GM12878 (cell line): ENCODE measurements around the gene LRBA. TPM values are rescaled to one million over a fixed set of nuclear protein-coding genes. Genes with fewer than 3 reads are reported as not detected.

Source experiments
- ATAC-seq: fragments of 200-7000 bp; cut with Tn5 transposase; 3 replicates; pipeline ENCODE4 v1.9.1; 2020; ENCODE audit warnings: mild to moderate bottlenecking, moderate library complexity
- BruUV-seq: library from RNA; stranded (reverse); fragments of 400-500 nt; replicated peaks from 2 replicates; lab custom pipeline; 2021; lab: Mats Ljungman, UMichigan
- CTCF ChIA-PET: fragments of 300-600 bp; sonication (Branson Sonifier 250); formaldehyde crosslinking; extraction: SDS; loops from one replicate; lab custom pipeline; 2021; ENCODE audit warnings: inconsistent platforms; lab: Yijun Ruan, JAX
- POLR2A ChIA-PET: fragments of 350-600 bp; formaldehyde crosslinking; extraction: SDS; loops from one replicate; lab custom pipeline; 2021; ENCODE audit warnings: inconsistent platforms; lab: Charles Lee
- RAD21 ChIA-PET: fragments of 300-600 bp; sonication (Branson Sonifier 250); formaldehyde crosslinking; loops from one replicate; lab custom pipeline; 2023; ENCODE audit warnings: antibody characterized with exemption; ENCODE audit not compliant: unreplicated experiment; lab: Charles Lee
- SMC1A ChIA-PET: fragments of 300-600 bp; sonication (Branson Sonifier 250); formaldehyde crosslinking; loops from one replicate; lab custom pipeline; 2023; ENCODE audit not compliant: unreplicated experiment, uncharacterized antibody; lab: Charles Lee
- DNase-seq: peaks from one replicate; pipeline ENCODE4 v3.0.0-alpha.2; 2011; ENCODE audit warnings: low read depth, low spot score
- FAIRE-seq: peaks from 3 replicates; lab custom pipeline; 2011; peaks lifted over from hg19 to GRCh38; lab: Jason Lieb, UNC
- H2AFZ ChIP-seq: 2 replicates; pipeline ENCODE4 v1.6.0; 2011; ENCODE audit warnings: low read depth, low read length, control low read depth; ENCODE audit not compliant: control insufficient read depth
- H3K27ac ChIP-seq: 2 replicates; pipeline ENCODE4 v1.5.1; 2011; ENCODE audit warnings: control low read depth; ENCODE audit not compliant: control insufficient read depth, insufficient read depth
- H3K27me3 ChIP-seq, 2 experiments: replicated peaks in 1 of 2; 2 replicates each; pipeline versions ENCODE4 v1.6.0 to v1.6.1; 2011; ENCODE audit warnings: low read length in 1 of 2; ENCODE audit not compliant: control insufficient read depth in 2 of 2, insufficient read depth in 2 of 2
- H3K36me3 ChIP-seq, 2 experiments: 2 replicates each; pipeline ENCODE4 v1.5.1; 2011; ENCODE audit warnings: low read length in 1 of 2; ENCODE audit not compliant: control insufficient read depth in 2 of 2, insufficient read depth in 2 of 2
- H3K4me1 ChIP-seq: 2 replicates; pipeline ENCODE4 v1.6.1; 2011; ENCODE audit warnings: mild to moderate bottlenecking, low read length, moderate library complexity, mixed read lengths; ENCODE audit not compliant: control insufficient read depth, insufficient read depth
- H3K4me2 ChIP-seq: 2 replicates; pipeline ENCODE4 v1.6.0; 2011; ENCODE audit warnings: control low read depth; ENCODE audit not compliant: control insufficient read depth, insufficient read depth
- H3K4me3 ChIP-seq: fragments of 200-600 bp; sonication (generic); 2 replicates; pipeline ENCODE4 v1.5.1; 2016
- H3K79me2 ChIP-seq: 2 replicates; pipeline ENCODE4 v1.6.0; 2011; ENCODE audit warnings: low read length; ENCODE audit not compliant: control insufficient read depth, insufficient read depth
- H3K9ac ChIP-seq: 2 replicates; pipeline ENCODE4 v1.8.0; 2011; ENCODE audit warnings: low read length, control low read depth, mixed read lengths; ENCODE audit not compliant: control insufficient read depth, insufficient read depth
- H3K9me3 ChIP-seq: replicated peaks from 3 replicates; pipeline ENCODE4 v1.5.1; 2011; ENCODE audit warnings: mild to moderate bottlenecking, low read length; ENCODE audit not compliant: control insufficient read depth, insufficient read depth
- H4K20me1 ChIP-seq: 2 replicates; pipeline ENCODE4 v1.6.0; 2011; ENCODE audit not compliant: control insufficient read depth, insufficient read depth
- ATF7 ChIP-seq: fragments of 450-650 bp; IDR thresholded peaks from 2 replicates; pipeline ENCODE4 v1.6.1; 2016; ENCODE audit warnings: low read depth, mild to moderate bottlenecking
- BRCA1 ChIP-seq: IDR thresholded peaks from 2 replicates; pipeline ENCODE4 v1.6.1; 2011; ENCODE audit warnings: low read depth, low read length, improper control_type of control experiment
- CBFB ChIP-seq: IDR thresholded peaks from 2 replicates; pipeline ENCODE4 v1.6.1; 2016; ENCODE audit warnings: antibody characterized with exemption, low read depth
- FOXM1 ChIP-seq: IDR thresholded peaks from 2 replicates; pipeline ENCODE4 v1.6.1; 2012; ENCODE audit warnings: low read depth, mild to moderate bottlenecking, inconsistent platforms, low read length, moderate library complexity
- GABPA ChIP-seq: IDR thresholded peaks from 2 replicates; pipeline ENCODE4 v1.6.1; 2014; ENCODE audit warnings: antibody characterized with exemption, low read depth, mild to moderate bottlenecking, inconsistent platforms
- IKZF2 ChIP-seq, 2 experiments: fragments of 450-650 bp; IDR thresholded peaks; 2 replicates each; pipeline ENCODE4 v1.6.1; 2017; ENCODE audit warnings: mild to moderate bottlenecking in 2 of 2, moderate library complexity in 2 of 2
- REST ChIP-seq: IDR thresholded peaks from 2 replicates; pipeline ENCODE4 v1.6.1; 2012; ENCODE audit warnings: mild to moderate bottlenecking, low read depth, low read length
- SMAD5 ChIP-seq: IDR thresholded peaks from 2 replicates; pipeline ENCODE4 v1.6.1; 2016; ENCODE audit warnings: antibody characterized with exemption, low read depth
- SPI1 ChIP-seq: IDR thresholded peaks from 2 replicates; pipeline ENCODE4 v1.6.1; 2011; ENCODE audit warnings: low read depth, mild to moderate bottlenecking, low read length, moderate library complexity, borderline replicate concordance; ENCODE audit not compliant: insufficient read depth
- WGBS: methylation state at CpG from one replicate; pipeline ENCODE4 v1.1.6; 2016; ENCODE audit warnings: low lambda C conversion rate; ENCODE audit not compliant: insufficient replicate concordance, insufficient coverage; ENCODE audit errors: missing lambda C conversion rate; 5-methylcytosine and 5-hydroxymethylcytosine counted together
- in situ Hi-C: fragments of 300-500 bp; cut with MboI; formaldehyde crosslinking; loops from 9 replicates; pipeline ENCODE4 v1.14.3; 2018; ENCODE audit warnings: mixed read lengths
- intact Hi-C: fragments of 100-400 bp; cut with micrococcal nuclease; formaldehyde crosslinking; loops from one replicate; pipeline ENCODE4 v1.14.2; 2022; ENCODE audit not compliant: unreplicated experiment
- polyA plus RNA-seq, 11 experiments: library from polyadenylated mRNA; depleted of rRNA in 4 of 11; unstranded in 6 of 11; stranded (reverse) in 5 of 11; fragments of >200 nt; fragmentation: Nextera tagmentation in 4 of 11; fragmentation: Illumina TruSeq in 1 of 11; extraction: Ambion mirVana in 4 of 11; extraction: Trizol in 1 of 11; gene quantifications; 1 replicate in 1 of 11; 2 replicates in 10 of 11; pipeline versions ENCODE4 v1.2.1 to v1.2.3, GENCODE V29; 2011 to 2016; ENCODE audit warnings: inconsistent platforms in 2 of 11, missing spikeins in 2 of 11, low read depth in 1 of 11
- total RNA-seq, 4 experiments: library from RNA; depleted of rRNA in 3 of 4; stranded (reverse); fragments of >200 nt in 3 of 4; fragmentation: Illumina TruSeq in 1 of 4; extraction: Trizol in 1 of 4; gene quantifications; 2 replicates each; pipeline versions ENCODE4 v1.2.1 to v1.2.3, GENCODE V29; 2013 to 2021
- TF ChIP-seq, protein P1 (sequence below): fragments of 450-650 bp; formaldehyde crosslinking; IDR thresholded peaks from 2 replicates; pipeline ENCODE4 v1.4.0; 2020; ENCODE audit warnings: mild to moderate bottlenecking, moderate library complexity
- TF ChIP-seq, protein P2 (sequence below): IDR thresholded peaks from 2 replicates; pipeline ENCODE4 v1.6.1; 2011; ENCODE audit warnings: borderline replicate concordance, low read depth, mild to moderate bottlenecking, moderate library complexity, low read length; ENCODE audit not compliant: insufficient read depth, poor library complexity, severe bottlenecking
- TF ChIP-seq, protein P3 (sequence below): fragments of 450-650 bp; IDR thresholded peaks from 2 replicates; pipeline ENCODE4 v1.6.1; 2017; ENCODE audit warnings: mild to moderate bottlenecking, moderate library complexity

Gene LRBA
- total and polyA plus RNA-seq, 10 of the 15 experiments (the other 5 are each of a cell fraction or from before 2014, with no cell fraction given) = 20.3 to 93.4 (median 55.0) TPM

GRCh38 chr4:151039733-151040132 is 24.6 kb upstream of the LRBA start:
- no peaks in the 10 kb centered on the region for H3K79me2 ChIP-seq
- no peaks in the 10 kb centered on the region for H4K20me1 ChIP-seq
- POLR2A ChIA-PET = no interaction called here
- no peak for DNase-seq
- no peak overlapping the region for H3K9ac ChIP-seq
- in situ Hi-C loops (no loop called here), intact Hi-C loops (no loop called here)
- FAIRE-seq = no peak
- H3K4me3 ChIP-seq = no peak overlapping the region
- no peaks in the 10 kb centered on the region for H3K9me3 ChIP-seq
- H3K27ac ChIP-seq = no peak overlapping the region
- CTCF ChIA-PET = no interaction called here
- 94% methylated on average over 2 of the region's 2 CpGs for WGBS
- BruUV-seq = no TSS peak
- RAD21 ChIA-PET = no interaction called here
- no peaks in the 10 kb centered on the region for H3K27me3 ChIP-seq
- no peak for ATAC-seq
- no peak overlapping the region for H3K4me2 ChIP-seq
- no peaks in the 10 kb centered on the region for H3K4me1 ChIP-seq
- H2AFZ ChIP-seq = no peak overlapping the region
- SMC1A ChIA-PET = no interaction called here
- no peaks in the 10 kb centered on the region for H3K36me3 ChIP-seq
- TF ChIP-seq CBFB (no peak), REST (no peak), BRCA1 (no peak), SPI1 (no peak), FOXM1 (no peak), ATF7 (no peak), SMAD5 (no peak), GABPA (no peak), IKZF2 (IDR thresholded peaks at IDR 0.05) (no peak)
- TF ChIP-seq, protein P1, sequence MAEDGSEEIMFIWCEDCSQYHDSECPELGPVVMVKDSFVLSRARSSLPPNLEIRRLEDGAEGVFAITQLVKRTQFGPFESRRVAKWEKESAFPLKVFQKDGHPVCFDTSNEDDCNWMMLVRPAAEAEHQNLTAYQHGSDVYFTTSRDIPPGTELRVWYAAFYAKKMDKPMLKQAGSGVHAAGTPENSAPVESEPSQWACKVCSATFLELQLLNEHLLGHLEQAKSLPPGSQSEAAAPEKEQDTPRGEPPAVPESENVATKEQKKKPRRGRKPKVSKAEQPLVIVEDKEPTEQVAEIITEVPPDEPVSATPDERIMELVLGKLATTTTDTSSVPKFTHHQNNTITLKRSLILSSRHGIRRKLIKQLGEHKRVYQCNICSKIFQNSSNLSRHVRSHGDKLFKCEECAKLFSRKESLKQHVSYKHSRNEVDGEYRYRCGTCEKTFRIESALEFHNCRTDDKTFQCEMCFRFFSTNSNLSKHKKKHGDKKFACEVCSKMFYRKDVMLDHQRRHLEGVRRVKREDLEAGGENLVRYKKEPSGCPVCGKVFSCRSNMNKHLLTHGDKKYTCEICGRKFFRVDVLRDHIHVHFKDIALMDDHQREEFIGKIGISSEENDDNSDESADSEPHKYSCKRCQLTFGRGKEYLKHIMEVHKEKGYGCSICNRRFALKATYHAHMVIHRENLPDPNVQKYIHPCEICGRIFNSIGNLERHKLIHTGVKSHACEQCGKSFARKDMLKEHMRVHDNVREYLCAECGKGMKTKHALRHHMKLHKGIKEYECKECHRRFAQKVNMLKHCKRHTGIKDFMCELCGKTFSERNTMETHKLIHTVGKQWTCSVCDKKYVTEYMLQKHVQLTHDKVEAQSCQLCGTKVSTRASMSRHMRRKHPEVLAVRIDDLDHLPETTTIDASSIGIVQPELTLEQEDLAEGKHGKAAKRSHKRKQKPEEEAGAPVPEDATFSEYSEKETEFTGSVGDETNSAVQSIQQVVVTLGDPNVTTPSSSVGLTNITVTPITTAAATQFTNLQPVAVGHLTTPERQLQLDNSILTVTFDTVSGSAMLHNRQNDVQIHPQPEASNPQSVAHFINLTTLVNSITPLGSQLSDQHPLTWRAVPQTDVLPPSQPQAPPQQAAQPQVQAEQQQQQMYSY (CRISPR knock-in tag) = no peak
- TF ChIP-seq, protein P2, sequence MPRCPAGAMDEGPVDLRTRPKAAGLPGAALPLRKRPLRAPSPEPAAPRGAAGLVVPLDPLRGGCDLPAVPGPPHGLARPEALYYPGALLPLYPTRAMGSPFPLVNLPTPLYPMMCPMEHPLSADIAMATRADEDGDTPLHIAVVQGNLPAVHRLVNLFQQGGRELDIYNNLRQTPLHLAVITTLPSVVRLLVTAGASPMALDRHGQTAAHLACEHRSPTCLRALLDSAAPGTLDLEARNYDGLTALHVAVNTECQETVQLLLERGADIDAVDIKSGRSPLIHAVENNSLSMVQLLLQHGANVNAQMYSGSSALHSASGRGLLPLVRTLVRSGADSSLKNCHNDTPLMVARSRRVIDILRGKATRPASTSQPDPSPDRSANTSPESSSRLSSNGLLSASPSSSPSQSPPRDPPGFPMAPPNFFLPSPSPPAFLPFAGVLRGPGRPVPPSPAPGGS = no peak
- TF ChIP-seq, protein P3, sequence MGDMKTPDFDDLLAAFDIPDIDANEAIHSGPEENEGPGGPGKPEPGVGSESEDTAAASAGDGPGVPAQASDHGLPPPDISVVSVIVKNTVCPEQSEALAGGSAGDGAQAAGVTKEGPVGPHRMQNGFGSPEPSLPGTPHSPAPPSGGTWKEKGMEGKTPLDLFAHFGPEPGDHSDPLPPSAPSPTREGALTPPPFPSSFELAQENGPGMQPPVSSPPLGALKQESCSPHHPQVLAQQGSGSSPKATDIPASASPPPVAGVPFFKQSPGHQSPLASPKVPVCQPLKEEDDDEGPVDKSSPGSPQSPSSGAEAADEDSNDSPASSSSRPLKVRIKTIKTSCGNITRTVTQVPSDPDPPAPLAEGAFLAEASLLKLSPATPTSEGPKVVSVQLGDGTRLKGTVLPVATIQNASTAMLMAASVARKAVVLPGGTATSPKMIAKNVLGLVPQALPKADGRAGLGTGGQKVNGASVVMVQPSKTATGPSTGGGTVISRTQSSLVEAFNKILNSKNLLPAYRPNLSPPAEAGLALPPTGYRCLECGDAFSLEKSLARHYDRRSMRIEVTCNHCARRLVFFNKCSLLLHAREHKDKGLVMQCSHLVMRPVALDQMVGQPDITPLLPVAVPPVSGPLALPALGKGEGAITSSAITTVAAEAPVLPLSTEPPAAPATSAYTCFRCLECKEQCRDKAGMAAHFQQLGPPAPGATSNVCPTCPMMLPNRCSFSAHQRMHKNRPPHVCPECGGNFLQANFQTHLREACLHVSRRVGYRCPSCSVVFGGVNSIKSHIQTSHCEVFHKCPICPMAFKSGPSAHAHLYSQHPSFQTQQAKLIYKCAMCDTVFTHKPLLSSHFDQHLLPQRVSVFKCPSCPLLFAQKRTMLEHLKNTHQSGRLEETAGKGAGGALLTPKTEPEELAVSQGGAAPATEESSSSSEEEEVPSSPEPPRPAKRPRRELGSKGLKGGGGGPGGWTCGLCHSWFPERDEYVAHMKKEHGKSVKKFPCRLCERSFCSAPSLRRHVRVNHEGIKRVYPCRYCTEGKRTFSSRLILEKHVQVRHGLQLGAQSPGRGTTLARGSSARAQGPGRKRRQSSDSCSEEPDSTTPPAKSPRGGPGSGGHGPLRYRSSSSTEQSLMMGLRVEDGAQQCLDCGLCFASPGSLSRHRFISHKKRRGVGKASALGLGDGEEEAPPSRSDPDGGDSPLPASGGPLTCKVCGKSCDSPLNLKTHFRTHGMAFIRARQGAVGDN = no peak
